HepG2 (cell line): ENCODE measurements around the gene ELMOD3. TPM values are rescaled to one million over a fixed set of nuclear protein-coding genes. Genes with fewer than 3 reads are reported as not detected.
A peak's percentile ranks its signal among the peaks of the same experiment; 100 is the strongest.

Source experiments
- AHR ChIP-seq: IDR thresholded peaks from 2 replicates; pipeline ENCODE4 v1.6.1; 2018; ENCODE audit warnings: missing genetic modification reagents, missing compliant biosample characterization
- ARNT2 ChIP-seq: sonication (generic); formaldehyde crosslinking; IDR thresholded peaks from 2 replicates; pipeline ENCODE4 v1.8.0; 2022; ENCODE audit warnings: mild to moderate bottlenecking, low read depth, missing genetic modification reagents, moderate library complexity
- FOXJ3 ChIP-seq: sonication (generic); formaldehyde crosslinking; IDR thresholded peaks from 2 replicates; pipeline ENCODE4 v1.4.0; 2020; ENCODE audit warnings: missing genetic modification reagents, mild to moderate bottlenecking, borderline replicate concordance
- FOXK1 ChIP-seq: sonication (generic); formaldehyde crosslinking; IDR thresholded peaks from 2 replicates; pipeline ENCODE4 v1.4.0; 2020; ENCODE audit warnings: low read depth, missing genetic modification reagents, borderline replicate concordance
- FOXK2 ChIP-seq: fragments of 450-650 bp; IDR thresholded peaks from 2 replicates; pipeline ENCODE4 v1.6.1; 2016
- HHEX ChIP-seq: IDR thresholded peaks from 2 replicates; pipeline ENCODE4 v1.6.1; 2016; ENCODE audit warnings: control low read depth
- HNRNPH1 ChIP-seq: fragments of 200-400 bp; formaldehyde crosslinking; optimal IDR thresholded peaks from 2 replicates; pipeline ENCODE3; 2017; ENCODE audit warnings: mild to moderate bottlenecking, low read depth, low read length
- JUND ChIP-seq: sonication (generic); formaldehyde crosslinking; IDR thresholded peaks from 2 replicates; pipeline ENCODE4 v1.8.0; 2022; ENCODE audit warnings: mild to moderate bottlenecking, missing genetic modification reagents
- PHF5A ChIP-seq: IDR thresholded peaks from one replicate; pipeline ENCODE4 v1.6.1; 2018; ENCODE audit warnings: low read depth, missing genetic modification reagents; ENCODE audit not compliant: unreplicated experiment
- REPIN1 ChIP-seq: sonication (generic); formaldehyde crosslinking; IDR thresholded peaks from 2 replicates; pipeline ENCODE4 v1.8.0; 2022; ENCODE audit warnings: missing genetic modification reagents, low read depth, mild to moderate bottlenecking, borderline replicate concordance
- REST ChIP-seq, 2 experiments: IDR thresholded peaks; 2 replicates each; pipeline ENCODE4 v1.6.1; 2011 to 2012; ENCODE audit warnings: low read length in 2 of 2, borderline replicate concordance in 1 of 2, low read depth in 1 of 2, mild to moderate bottlenecking in 1 of 2, moderate library complexity in 1 of 2
- SKI ChIP-seq: fragments of 450-650 bp; IDR thresholded peaks from one replicate; pipeline ENCODE4 v1.6.1; 2018; ENCODE audit warnings: mild to moderate bottlenecking; ENCODE audit not compliant: partially characterized antibody
- SMC3 ChIP-seq: IDR thresholded peaks from 2 replicates; pipeline ENCODE4 v1.6.1; 2011; ENCODE audit warnings: low read length, improper control_type of control experiment
- SUZ12 ChIP-seq: fragments of 150-350 bp; IDR thresholded peaks from 2 replicates; pipeline ENCODE4 v1.6.1; 2014; ENCODE audit warnings: low read depth, low read length
- TGIF2 ChIP-seq: IDR thresholded peaks from 2 replicates; pipeline ENCODE4 v1.6.1; 2016; ENCODE audit warnings: control low read depth, missing compliant biosample characterization
- ZNF101 ChIP-seq: sonication (generic); formaldehyde crosslinking; IDR thresholded peaks from 2 replicates; pipeline ENCODE4 v1.4.0; 2020; ENCODE audit warnings: mild to moderate bottlenecking, low read depth, missing genetic modification reagents, borderline replicate concordance
- ZNF547 ChIP-seq: sonication (generic); formaldehyde crosslinking; IDR thresholded peaks from 2 replicates; pipeline ENCODE4 v1.5.1; 2020; ENCODE audit warnings: mild to moderate bottlenecking, missing genetic modification reagents
- ZNF660 ChIP-seq: sonication (generic); formaldehyde crosslinking; IDR thresholded peaks from 2 replicates; pipeline ENCODE4 v1.5.1; 2020; ENCODE audit warnings: mild to moderate bottlenecking, low read depth, missing genetic modification reagents, borderline replicate concordance
- polyA plus RNA-seq, 8 experiments: library from polyadenylated mRNA; depleted of rRNA in 3 of 8; stranded (reverse) in 7 of 8; unstranded in 1 of 8; fragments of >200 nt; fragmentation: Illumina TruSeq in 4 of 8; extraction: Trizol in 4 of 8; gene quantifications; 2 replicates each; pipeline versions ENCODE4 v1.2.1 to v1.2.3, GENCODE V29; 2011 to 2016; ENCODE audit warnings: low read depth in 4 of 8, missing spikeins in 1 of 8, mixed read lengths in 1 of 8; ENCODE audit not compliant: insufficient read depth in 1 of 8
- total RNA-seq, 5 experiments: library from RNA; depleted of rRNA; stranded (reverse); fragments of >200 nt; fragmentation: Illumina TruSeq; extraction: Trizol; gene quantifications; 2 replicates each; pipeline ENCODE4 v1.2.3, GENCODE V29; 2016; ENCODE audit warnings: low read depth in 1 of 5
- TF ChIP-seq, protein P1 (sequence below): sonication (generic); formaldehyde crosslinking; IDR thresholded peaks from 2 replicates; pipeline ENCODE4 v1.5.1; 2020; ENCODE audit warnings: missing genetic modification reagents, mild to moderate bottlenecking, borderline replicate concordance
- TF ChIP-seq, protein P2 (sequence below): sonication (generic); formaldehyde crosslinking; IDR thresholded peaks from 2 replicates; pipeline ENCODE4 v1.4.0; 2020; ENCODE audit warnings: mild to moderate bottlenecking, low read depth, missing genetic modification reagents

ELMOD3 gene
- total and polyA plus RNA-seq, 2 of the 13 experiments (the other 11 are each of a cell fraction or from before 2014, with no cell fraction given), result 13.3 to 19.5 TPM

DNA sequence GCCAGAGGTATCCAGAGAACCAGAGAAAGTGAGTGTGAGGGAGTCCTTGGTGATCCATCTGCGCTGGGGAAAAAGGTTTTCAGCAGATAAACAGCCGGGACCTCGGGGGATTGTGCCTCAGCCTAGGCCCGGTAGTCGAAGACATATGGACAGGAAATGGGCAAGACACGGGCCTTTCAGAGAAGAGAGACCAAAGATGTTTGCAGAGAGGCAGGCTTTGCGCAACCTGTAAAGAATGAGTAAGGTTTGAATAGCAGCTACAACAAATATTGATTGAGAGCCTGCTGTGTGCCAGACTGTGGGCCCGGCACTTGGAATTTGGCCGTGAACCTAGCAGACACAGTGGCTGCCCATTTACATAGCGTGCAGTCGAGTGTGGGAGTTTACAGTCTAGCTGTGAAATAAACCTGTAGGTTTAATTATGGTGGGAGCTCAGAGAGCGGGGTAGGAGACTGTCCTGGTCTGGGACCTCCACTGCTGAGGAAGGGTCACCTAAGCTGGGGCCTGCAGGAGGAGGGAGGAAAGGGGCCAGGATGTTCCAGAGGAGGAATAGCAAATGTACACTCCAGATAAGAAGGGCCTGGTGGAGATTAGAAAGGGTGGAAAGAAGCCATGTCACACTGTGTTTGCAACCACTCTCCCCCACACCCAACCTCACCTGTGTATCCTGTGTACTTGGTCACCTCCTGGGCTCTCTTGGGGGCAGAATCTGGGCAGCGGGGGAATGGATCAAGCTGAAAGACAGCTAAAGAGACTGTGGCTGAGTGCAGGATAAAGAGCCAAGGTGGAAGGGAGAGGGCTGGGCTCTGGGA, 66.9 kb downstream of the ELMOD3 start (continued):
- TF ChIP-seq REST (IDR thresholded peaks at IDR 0.05; ENCODE audit: borderline replicate concordance in 1 of 2, low read depth in 1 of 2, low read length in 2 of 2), result peak in 1 of 2 experiments; percentile 86; a peak in 2 of 4 replicates
- TF ChIP-seq HNRNPH1, result no peak
- peak; percentile 96; the same call in 1 of the 2 replicates for TF ChIP-seq FOXJ3 (CRISPR knock-in tag)
- TF ChIP-seq FOXK2, result 0 out of 2 replicates have a peak, but pooled peaks have one; percentile 31
- peak; percentile 58; the same call in 1 of the 2 replicates for TF ChIP-seq ZNF547 (CRISPR knock-in tag)
- peak; percentile 88 for TF ChIP-seq TGIF2 (CRISPR knock-in tag)
- peak; percentile 95 for TF ChIP-seq FOXK1
- TF ChIP-seq SKI, result peak; percentile 100
- peak; percentile 90; the same call in 1 of the 2 replicates for TF ChIP-seq AHR (CRISPR knock-in tag)
- TF ChIP-seq PHF5A (CRISPR knock-in tag), result peak; percentile 93
- TF ChIP-seq REPIN1 (CRISPR knock-in tag), result peak; percentile 75; the same call in 1 of the 2 replicates
- TF ChIP-seq, protein P1, sequence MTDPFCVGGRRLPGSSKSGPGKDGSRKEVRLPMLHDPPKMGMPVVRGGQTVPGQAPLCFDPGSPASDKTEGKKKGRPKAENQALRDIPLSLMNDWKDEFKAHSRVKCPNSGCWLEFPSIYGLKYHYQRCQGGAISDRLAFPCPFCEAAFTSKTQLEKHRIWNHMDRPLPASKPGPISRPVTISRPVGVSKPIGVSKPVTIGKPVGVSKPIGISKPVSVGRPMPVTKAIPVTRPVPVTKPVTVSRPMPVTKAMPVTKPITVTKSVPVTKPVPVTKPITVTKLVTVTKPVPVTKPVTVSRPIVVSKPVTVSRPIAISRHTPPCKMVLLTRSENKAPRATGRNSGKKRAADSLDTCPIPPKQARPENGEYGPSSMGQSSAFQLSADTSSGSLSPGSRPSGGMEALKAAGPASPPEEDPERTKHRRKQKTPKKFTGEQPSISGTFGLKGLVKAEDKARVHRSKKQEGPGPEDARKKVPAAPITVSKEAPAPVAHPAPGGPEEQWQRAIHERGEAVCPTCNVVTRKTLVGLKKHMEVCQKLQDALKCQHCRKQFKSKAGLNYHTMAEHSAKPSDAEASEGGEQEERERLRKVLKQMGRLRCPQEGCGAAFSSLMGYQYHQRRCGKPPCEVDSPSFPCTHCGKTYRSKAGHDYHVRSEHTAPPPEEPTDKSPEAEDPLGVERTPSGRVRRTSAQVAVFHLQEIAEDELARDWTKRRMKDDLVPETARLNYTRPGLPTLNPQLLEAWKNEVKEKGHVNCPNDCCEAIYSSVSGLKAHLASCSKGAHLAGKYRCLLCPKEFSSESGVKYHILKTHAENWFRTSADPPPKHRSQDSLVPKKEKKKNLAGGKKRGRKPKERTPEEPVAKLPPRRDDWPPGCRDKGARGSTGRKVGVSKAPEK (CRISPR knock-in tag), result peak; percentile 55; the same call in 1 of the 2 replicates
- TF ChIP-seq ZNF660, result no peak
- peak; percentile 93 for TF ChIP-seq HHEX (CRISPR knock-in tag)
- 0 out of 2 replicates have a peak, but pooled peaks have one; percentile 21 for TF ChIP-seq ARNT2 (CRISPR knock-in tag)
- TF ChIP-seq, protein P2, sequence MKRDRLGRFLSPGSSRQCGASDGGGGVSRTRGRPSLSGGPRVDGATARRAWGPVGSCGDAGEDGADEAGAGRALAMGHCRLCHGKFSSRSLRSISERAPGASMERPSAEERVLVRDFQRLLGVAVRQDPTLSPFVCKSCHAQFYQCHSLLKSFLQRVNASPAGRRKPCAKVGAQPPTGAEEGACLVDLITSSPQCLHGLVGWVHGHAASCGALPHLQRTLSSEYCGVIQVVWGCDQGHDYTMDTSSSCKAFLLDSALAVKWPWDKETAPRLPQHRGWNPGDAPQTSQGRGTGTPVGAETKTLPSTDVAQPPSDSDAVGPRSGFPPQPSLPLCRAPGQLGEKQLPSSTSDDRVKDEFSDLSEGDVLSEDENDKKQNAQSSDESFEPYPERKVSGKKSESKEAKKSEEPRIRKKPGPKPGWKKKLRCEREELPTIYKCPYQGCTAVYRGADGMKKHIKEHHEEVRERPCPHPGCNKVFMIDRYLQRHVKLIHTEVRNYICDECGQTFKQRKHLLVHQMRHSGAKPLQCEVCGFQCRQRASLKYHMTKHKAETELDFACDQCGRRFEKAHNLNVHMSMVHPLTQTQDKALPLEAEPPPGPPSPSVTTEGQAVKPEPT (CRISPR knock-in tag), result peak; percentile 69; the same call in 1 of the 2 replicates
- TF ChIP-seq SUZ12, result no peak
- TF ChIP-seq JUND (CRISPR knock-in tag), result peak; percentile 96
- TF ChIP-seq SMC3, result peak; percentile 61
- 0 out of 2 replicates have a peak, but pooled peaks have one; percentile 70 for TF ChIP-seq ZNF101 (CRISPR knock-in tag)
